ENCODE results near the gene PRR14L. TPM values are rescaled to one million over a fixed set of nuclear protein-coding genes. Genes with fewer than 3 reads are reported as not detected.
A peak's percentile ranks its signal among the peaks of the same experiment; 100 is the strongest.
"Not testable (repeated sequence)": the region's sequence is repeated elsewhere in the genome, so short reads cannot be mapped to it uniquely, and the experiment has no call there.

The PRR14L gene
- total RNA-seq, 1 experiment from 2014 or later = 138 TPM

GRCh38 chr22:31695423-31695822 is 54.5 kb downstream of the PRR14L start:
- H3K27me3 ChIP-seq (ENCODE audit: insufficient read depth, low read length) = no peaks in the 10 kb centered on the region

GRCh38 chr22:31694046-31694445 is 55.9 kb downstream of the PRR14L start:
- H4K20me1 ChIP-seq (ENCODE audit: control insufficient read depth, insufficient read depth, insufficient read length); H2BK12ac ChIP-seq (ENCODE audit: insufficient read length, low read depth, low read length); H3K9me3 Mint-ChIP-seq; H4K5ac ChIP-seq (ENCODE audit: insufficient read length, low read depth, low read length); H3K4me1 ChIP-seq (ENCODE audit: insufficient read depth, low read length); H2BK5ac ChIP-seq (ENCODE audit: insufficient read length, low read length); H3K27ac ChIP-seq (ENCODE audit: insufficient read length, low read depth, low read length); H2AK5ac ChIP-seq (ENCODE audit: insufficient read length, low read length); H3T11ph ChIP-seq (ENCODE audit: low read length); H3K23me2 ChIP-seq (ENCODE audit: insufficient read length, low read depth, low read length, poor library complexity, severe bottlenecking); H2BK120ac ChIP-seq (ENCODE audit: low read depth, low read length, poor library complexity, severe bottlenecking); H3K14ac ChIP-seq (ENCODE audit: insufficient read depth, low read length); H3K79me1 ChIP-seq (ENCODE audit: insufficient read depth, low read depth, low read length, poor library complexity, severe bottlenecking); H3K79me2 ChIP-seq (ENCODE audit: insufficient read depth, low read length); H3K4me1 Mint-ChIP-seq; H3K4ac ChIP-seq (ENCODE audit: low read depth, low read length); H3K27me3 Mint-ChIP-seq (ENCODE audit: low read depth); H4K91ac ChIP-seq (ENCODE audit: insufficient read length, low read depth, low read length); H3K56ac ChIP-seq (ENCODE audit: insufficient read length, low read depth, low read length); H3K18ac ChIP-seq (ENCODE audit: insufficient read length, low read depth, low read length); H2AFZ ChIP-seq (ENCODE audit: low read length); H3K9ac ChIP-seq (ENCODE audit: extremely low read depth, insufficient read length, low read length); DNase-seq; H2BK20ac ChIP-seq (ENCODE audit: low read depth, low read length, poor library complexity, severe bottlenecking); H3K27me3 ChIP-seq (ENCODE audit: insufficient read depth, low read length); H4K8ac ChIP-seq (replicated peaks; ENCODE audit: insufficient read length, low read depth, low read length); H3K4me2 ChIP-seq (ENCODE audit: insufficient read depth, insufficient read length, low read length); H3K4me3 Mint-ChIP-seq; H3K27ac Mint-ChIP-seq; H2BK15ac ChIP-seq (ENCODE audit: low read depth, low read length); H3K9me3 ChIP-seq (ENCODE audit: control insufficient read depth, low read depth, low read length); H3K23ac ChIP-seq (ENCODE audit: insufficient read length, low read depth, low read length): not testable (repeated sequence)
- no CpG with 5 or more reads among the region's 11 CpGs for WGBS (ENCODE audit: extremely low coverage, insufficient read length, low lambda C conversion rate)
- H3K36me3 Mint-ChIP-seq (ENCODE audit: insufficient read depth in 1 of 3, low read depth in 3 of 3) = peaks cover 36 to 83% (median 74%) of the 10 kb centered on the region in 3 experiments

More at GRCh38 chr22:31695423-31695822, 54.5 kb downstream of the PRR14L start:
- Histone ChIP-seq H3K27ac (ENCODE audit: insufficient read length, low read depth, low read length) (no peak overlapping the region), H3K23ac (ENCODE audit: insufficient read length, low read depth, low read length) (no peak overlapping the region), H3K18ac (ENCODE audit: insufficient read length, low read depth, low read length) (no peak overlapping the region), H3K23me2 (ENCODE audit: insufficient read length, low read depth, low read length, poor library complexity, severe bottlenecking) (no peaks in the 10 kb centered on the region), H3T11ph (ENCODE audit: low read length) (no peak overlapping the region), H3K4me2 (ENCODE audit: insufficient read depth, insufficient read length, low read length) (no peak overlapping the region), H2BK5ac (ENCODE audit: insufficient read length, low read length) (no peak overlapping the region), H2BK15ac (ENCODE audit: low read depth, low read length) (no peak overlapping the region), H3K4me1 (ENCODE audit: insufficient read depth, low read length) (no peaks in the 10 kb centered on the region), H3K9me3 (ENCODE audit: control insufficient read depth, low read depth, low read length) (no peaks in the 10 kb centered on the region), H3K9ac (ENCODE audit: extremely low read depth, insufficient read length, low read length) (no peak overlapping the region), H4K8ac (replicated peaks; ENCODE audit: insufficient read length, low read depth, low read length) (no peak overlapping the region), H2BK20ac (ENCODE audit: low read depth, low read length, poor library complexity, severe bottlenecking) (no peak overlapping the region), H3K56ac (ENCODE audit: insufficient read length, low read depth, low read length) (no peak overlapping the region), H4K5ac (ENCODE audit: insufficient read length, low read depth, low read length) (no peak overlapping the region), H3K79me2 (ENCODE audit: insufficient read depth, low read length) (no peaks in the 10 kb centered on the region), H2AK5ac (ENCODE audit: insufficient read length, low read length) (no peak overlapping the region), H4K91ac (ENCODE audit: insufficient read length, low read depth, low read length) (no peak overlapping the region), H2BK12ac (ENCODE audit: insufficient read length, low read depth, low read length) (no peak overlapping the region), H3K14ac (ENCODE audit: insufficient read depth, low read length) (no peak overlapping the region), H2AFZ (ENCODE audit: low read length) (no peak overlapping the region), H2BK120ac (ENCODE audit: low read depth, low read length, poor library complexity, severe bottlenecking) (no peak overlapping the region), H4K20me1 (ENCODE audit: control insufficient read depth, insufficient read depth, insufficient read length) (no peaks in the 10 kb centered on the region), H3K79me1 (ENCODE audit: insufficient read depth, low read depth, low read length, poor library complexity, severe bottlenecking) (no peaks in the 10 kb centered on the region), H3K4ac (ENCODE audit: low read depth, low read length) (no peak overlapping the region)
- H3K27ac Mint-ChIP-seq = peak overlapping the region in 2 of 3 experiments; percentile 65 to 81; a peak in 1 of 7 replicates
- no peaks in the 10 kb centered on the region for H3K9me3 Mint-ChIP-seq
- no peak overlapping the region for H3K4me3 Mint-ChIP-seq
- no peaks in the 10 kb centered on the region for H3K27me3 Mint-ChIP-seq (ENCODE audit: low read depth)
- no peaks in the 10 kb centered on the region for H3K4me1 Mint-ChIP-seq
- no peak for TF ChIP-seq CTCF (conservative IDR thresholded peaks at IDR 0.05)
- no peak for DNase-seq
- WGBS (ENCODE audit: extremely low coverage, insufficient read length, low lambda C conversion rate) = no CpG with 5 or more reads among the region's 4 CpGs
- H3K36me3 Mint-ChIP-seq (ENCODE audit: insufficient read depth in 1 of 3, low read depth in 3 of 3) = peaks cover 46 to 89% (median 80%) of the 10 kb centered on the region in 3 experiments
